GM19463 (cell line): ENCODE data around the gene ETDC.

Source experiments
- ATAC-seq: cut with Tn5 transposase; IDR thresholded peaks from one replicate; pipeline ENCODE4 v1.9.1; 2021; ENCODE audit warnings: mild to moderate bottlenecking, moderate library complexity; ENCODE audit not compliant: unreplicated experiment

Gene ETDC

GRCh38 chrX:135345107-135345589, 35.9 kb downstream of the ETDC start:
- no peak for ATAC-seq

- ATAC-seq: no peak
Measured at GRCh38 chrX:135346975-135347374, 37.7 kb downstream of the ETDC start.

- ATAC-seq: no peak
Measured at GRCh38 chrX:135347381-135348016, 38.2 kb downstream of the ETDC start.

- peak; percentile 54 for ATAC-seq
Measured at GRCh38 chrX:135354288-135354687, 45.0 kb downstream of the ETDC start.
